Left lung (tissue), 10 donors: ENCODE measurements around the gene MRPS35. TPM values are rescaled to one million over a fixed set of nuclear protein-coding genes. Genes with fewer than 3 reads are reported as not detected.

Source experiments
- ATAC-seq: fragments of 200-7000 bp; cut with Tn5 transposase; one replicate; pipeline ENCODE4 v1.9.1; 2020; ENCODE audit warnings: moderate library complexity
- DNase-seq, 4 donors: peaks; one replicate each; pipeline ENCODE4 v3.0.0-alpha.2; 2013 to 2020
- H3K27ac ChIP-seq, 2 donors: fragments of 200-600 bp; sonication (generic) in 1 of 2; one replicate each; pipeline versions ENCODE4 v1.5.0 to v1.8.0; 2020 to 2021
- H3K27me3 ChIP-seq, 2 donors: fragments of 200-600 bp; sonication (generic) in 1 of 2; one replicate each; pipeline versions ENCODE4 v1.5.0 to v1.8.0; 2020 to 2021
- H3K36me3 ChIP-seq, 2 donors: fragments of 200-600 bp; sonication (generic) in 1 of 2; one replicate each; pipeline versions ENCODE4 v1.5.0 to v1.8.0; 2020 to 2021
- H3K4me1 ChIP-seq, 2 donors: fragments of 200-600 bp; one replicate each; pipeline ENCODE4 v1.8.0; 2021
- H3K4me3 ChIP-seq, 2 donors: fragments of 200-600 bp; sonication (generic) in 1 of 2; one replicate each; pipeline versions ENCODE4 v1.5.0 to v1.8.0; 2020 to 2021; ENCODE audit warnings: mild to moderate bottlenecking in 1 of 2
- H3K9me3 ChIP-seq, 2 donors: fragments of 200-600 bp; sonication (generic) in 1 of 2; one replicate each; pipeline versions ENCODE4 v1.5.0 to v1.8.0; 2020 to 2021
- CTCF ChIP-seq, 2 donors: fragments of 200-600 bp; sonication (generic) in 1 of 2; IDR thresholded peaks; one replicate each; pipeline versions ENCODE4 v1.5.0 to v1.8.0; 2021; ENCODE audit warnings: antibody characterized with exemption in 2 of 2
- intact Hi-C, 2 donors: fragments of 100-400 bp; cut with DNase I; formaldehyde crosslinking; loops; one replicate each; pipeline versions ENCODE4 v1.11.2 to v1.14.2; 2022
- polyA plus RNA-seq, 6 donors: library from polyadenylated mRNA; unstranded; fragments of 120-200 nt; gene quantifications; one replicate each; pipeline ENCODE4 v1.2.1, GENCODE V29; 2013; ENCODE audit not compliant: insufficient read length in 6 of 6
- total RNA-seq, 2 donors: library from RNA; stranded (reverse); fragmentation: NEBNext Ultra II Directional; extraction: Animal tissue kit (Norgen Biotek cat#: 25700); gene quantifications; one replicate each; pipeline ENCODE4 v1.2.1, GENCODE V29; 2021
- donor health status: DM: no; HTN: yes; CAD: no.
- donor health status: DM: no; HTN: no; CAD: no.

Gene MRPS35
- total and polyA plus RNA-seq, 8 donors: 31.9 to 56.6 (median 50.7) TPM

GRCh38 chr12:27711967-27712366, 1.3 kb downstream of the MRPS35 start:
- intact Hi-C loops: no loop called here
- Histone ChIP-seq H3K27ac (no peak overlapping the region), H3K36me3 (peaks cover 0 to 18% of the 10 kb centered on the region in 2 donors), H3K4me3 (peak overlapping the region in 1 of 2 donors; percentile 76), H3K9me3 (no peaks in the 10 kb centered on the region), H3K27me3 (no peaks in the 10 kb centered on the region), H3K4me1 (peaks cover 9 to 13% of the 10 kb centered on the region in 2 donors)
- DNase-seq (no peak), ATAC-seq (no peak)
- no peak for TF ChIP-seq CTCF (IDR thresholded peaks at IDR 0.05)

GRCh38 chr12:27723212-27723611, 12.6 kb downstream of the MRPS35 start:
- ATAC-seq (no peak), DNase-seq (no peak)
- H3K4me1 ChIP-seq: no peaks in the 10 kb centered on the region
- H3K27ac ChIP-seq: no peak overlapping the region
- intact Hi-C loops: no loop called here
- no peaks in the 10 kb centered on the region for H3K27me3 ChIP-seq
- TF ChIP-seq CTCF (IDR thresholded peaks at IDR 0.05): no peak
- no peaks in the 10 kb centered on the region for H3K9me3 ChIP-seq
- peaks cover 0 to 76% of the 10 kb centered on the region in 2 donors for H3K36me3 ChIP-seq
- H3K4me3 ChIP-seq: no peak overlapping the region

GRCh38 chr12:27730097-27730588, 19.5 kb downstream of the MRPS35 start:
- no peaks in the 10 kb centered on the region for H3K27me3 ChIP-seq
- H3K9me3 ChIP-seq: no peaks in the 10 kb centered on the region
- no peak overlapping the region for H3K4me3 ChIP-seq
- intact Hi-C loops: loop anchor here in 1 of 2 donors (10.0 kb wide), 2 partner anchors 85 to 205 kb away; no protein-coding TSS in a partner anchor
- peaks cover 0 to 56% of the 10 kb centered on the region in 2 donors for H3K36me3 ChIP-seq
- no peak overlapping the region for H3K27ac ChIP-seq
- H3K4me1 ChIP-seq: no peaks in the 10 kb centered on the region
- TF ChIP-seq CTCF (IDR thresholded peaks at IDR 0.05): no peak
- ATAC-seq (no peak), DNase-seq (no peak)

GRCh38 chr12:27732281-27732680, 21.6 kb downstream of the MRPS35 start:
- intact Hi-C loops: loop anchor here in 1 of 2 donors (10.0 kb wide), 2 partner anchors 83 to 203 kb away; no protein-coding TSS in a partner anchor

More at GRCh38 chr12:27732281-27732680, 21.6 kb downstream of the MRPS35 start:
- H3K4me3 ChIP-seq: no peak overlapping the region
- H3K9me3 ChIP-seq: no peaks in the 10 kb centered on the region
- H3K27me3 ChIP-seq: no peaks in the 10 kb centered on the region
- DNase-seq: no peak
- ATAC-seq: no peak
- H3K36me3 ChIP-seq: peaks cover 0 to 53% of the 10 kb centered on the region in 2 donors
- H3K27ac ChIP-seq: no peak overlapping the region
- H3K4me1 ChIP-seq: no peaks in the 10 kb centered on the region
- TF ChIP-seq CTCF (IDR thresholded peaks at IDR 0.05): no peak
